NB4 (cell line): ENCODE measurements around the gene CCDC92.
"Not testable (repeated sequence)": the region's sequence is repeated elsewhere in the genome, so short reads cannot be mapped to it uniquely, and the experiment has no call there.

ENCODE experiments used
- DNase-seq: peaks from one replicate; pipeline ENCODE4 v3.0.0; 2010; ENCODE audit warnings: low read depth
- H3K4me3 ChIP-seq: one replicate; pipeline ENCODE4 v1.5.1; 2011; ENCODE audit warnings: mild to moderate bottlenecking, low read depth, low read length, moderate library complexity
- CTCF ChIP-seq: IDR thresholded peaks from one replicate; pipeline ENCODE4 v1.5.1; 2012; ENCODE audit warnings: low read depth, low read length
- MYC ChIP-seq: IDR thresholded peaks from 2 replicates; pipeline ENCODE4 v1.6.1; 2011; ENCODE audit warnings: low read depth, low read length
- POLR2A ChIP-seq: IDR thresholded peaks from 2 replicates; pipeline ENCODE4 v1.6.1; 2011; ENCODE audit warnings: mild to moderate bottlenecking; ENCODE audit not compliant: insufficient read length; ENCODE audit errors: extremely low read depth
- TF ChIP-seq, protein P1 (sequence below): IDR thresholded peaks from 2 replicates; pipeline ENCODE4 v1.6.1; 2011; ENCODE audit warnings: low read depth, low read length

CCDC92 gene

GRCh38 chr12:123912415-123913380 lies 59.9 kb downstream of the CCDC92 start:
- DNase-seq = no peak
- no peak for TF ChIP-seq MYC
- TF ChIP-seq, protein P1, sequence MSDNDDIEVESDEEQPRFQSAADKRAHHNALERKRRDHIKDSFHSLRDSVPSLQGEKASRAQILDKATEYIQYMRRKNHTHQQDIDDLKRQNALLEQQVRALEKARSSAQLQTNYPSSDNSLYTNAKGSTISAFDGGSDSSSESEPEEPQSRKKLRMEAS = no peak
- no peak for TF ChIP-seq POLR2A
- TF ChIP-seq CTCF = no peak
- H3K4me3 ChIP-seq = no peak overlapping the region

GRCh38 chr12:123911672-123912409 lies 60.8 kb downstream of the CCDC92 start:
- peak; percentile 37 for DNase-seq
- not testable (repeated sequence) for H3K4me3 ChIP-seq

DNA sequence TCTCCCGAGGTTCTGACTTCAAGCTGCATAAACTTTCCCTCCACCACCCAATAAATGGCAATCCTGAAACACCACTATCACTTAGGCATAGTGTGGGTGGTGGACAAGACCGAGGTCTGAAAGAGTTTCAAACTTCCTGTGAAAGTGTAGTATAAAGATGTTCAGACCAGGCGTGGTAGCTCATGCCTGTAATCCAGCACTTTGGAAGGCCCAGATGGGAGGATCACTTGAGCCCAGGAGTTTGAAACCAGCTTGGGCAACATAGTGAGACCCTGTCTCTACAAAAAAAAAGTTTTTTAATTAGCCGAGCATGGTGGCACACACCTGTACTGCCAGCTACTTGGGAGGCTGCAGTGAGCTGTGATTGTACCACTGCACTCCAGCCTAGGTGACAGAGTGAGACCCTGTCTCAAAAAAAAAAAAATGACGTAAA lies 61.9 kb downstream of the CCDC92 start:
- TF ChIP-seq MYC = no peak
- TF ChIP-seq, protein P1 = no peak
- TF ChIP-seq CTCF = no peak
- no peak for DNase-seq
- no peak overlapping the region for H3K4me3 ChIP-seq

DNA sequence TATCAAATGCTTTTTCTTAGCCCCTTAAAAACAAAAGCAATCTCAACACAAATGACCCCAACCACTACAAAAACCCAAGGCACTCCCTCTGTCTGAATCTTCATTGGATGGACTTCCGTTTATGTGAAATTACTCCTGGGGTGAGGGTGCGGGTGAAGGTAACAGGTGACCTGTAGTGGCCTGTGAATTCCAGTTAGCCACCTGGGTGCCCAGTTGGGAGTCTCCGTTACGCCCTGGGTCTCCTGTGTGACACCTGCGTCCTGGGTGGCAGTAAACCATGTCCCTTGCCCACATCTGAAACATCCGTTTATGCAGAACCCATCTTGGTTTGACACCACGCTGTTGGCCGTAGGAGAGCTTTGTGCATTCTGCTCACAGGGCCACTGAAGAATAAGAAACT lies 62.6 kb downstream of the CCDC92 start:
- no peak for TF ChIP-seq MYC
- no peak overlapping the region for H3K4me3 ChIP-seq
- no peak for DNase-seq

GRCh38 chr12:123908884-123909725 lies 63.5 kb downstream of the CCDC92 start:
- no peak overlapping the region for H3K4me3 ChIP-seq
- TF ChIP-seq, protein P1 = no peak
- no peak for TF ChIP-seq CTCF
- TF ChIP-seq MYC = no peak
- no peak for TF ChIP-seq POLR2A
- DNase-seq = no peak

DNA sequence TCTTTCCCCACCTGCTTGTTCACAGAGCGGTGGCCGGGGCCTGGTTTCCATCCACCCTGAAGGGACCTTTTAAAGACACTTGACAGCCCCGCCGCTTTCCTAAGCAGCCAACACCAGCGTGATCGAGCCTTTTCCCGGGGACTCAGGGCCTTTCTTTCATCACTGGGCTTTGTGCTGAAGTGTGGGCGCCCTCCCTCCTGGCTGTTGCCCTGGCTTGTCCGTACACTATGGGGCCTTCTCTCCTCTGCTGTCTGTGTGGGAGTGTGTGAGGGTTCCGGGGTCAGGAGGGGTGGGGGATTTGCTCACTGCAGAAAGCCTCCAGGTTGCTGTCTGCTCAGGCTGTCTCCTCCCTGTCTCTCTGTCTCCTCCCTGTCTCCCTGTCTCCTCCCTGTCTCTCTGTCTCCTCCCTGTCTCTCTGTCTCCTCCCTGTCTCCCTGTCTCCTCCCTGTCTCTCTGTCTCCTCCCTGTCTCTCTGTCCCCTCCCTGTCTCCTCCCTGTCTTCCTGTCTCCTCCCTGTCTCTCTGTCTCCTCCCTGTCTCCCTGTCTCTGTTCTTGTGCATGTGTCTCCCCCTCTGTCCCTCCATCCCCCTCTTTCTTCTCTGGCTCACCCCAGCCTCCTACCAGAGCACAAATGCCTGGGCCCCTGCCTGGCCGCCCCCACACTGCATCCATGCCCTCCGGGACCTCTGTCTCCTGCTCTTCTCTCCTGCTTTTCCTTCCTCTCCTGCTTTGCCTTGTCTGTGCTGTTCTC lies 64.7 kb downstream of the CCDC92 start:
- H3K4me3 ChIP-seq = no peak overlapping the region
- TF ChIP-seq, protein P1 = no peak
- TF ChIP-seq MYC = no peak
- TF ChIP-seq CTCF = no peak
- no peak for TF ChIP-seq POLR2A
- peak; percentile 70 for DNase-seq
